ENCODE results near the gene NR2C1.

The NR2C1 gene

GRCh38 chr12:95083938-95084337 is 10.5 kb upstream of the NR2C1 start:
- DNase-seq (ENCODE audit: low read depth): peak; percentile 34

- DNase-seq (ENCODE audit: low read depth): no peak
Observed at GRCh38 chr12:95083471-95083870, 10.1 kb upstream of the NR2C1 start.

- DNase-seq (ENCODE audit: low read depth): no peak
Observed at GRCh38 chr12:95077341-95077740, 3.9 kb upstream of the NR2C1 start.

GRCh38 chr12:95074766-95075165 is 1.3 kb upstream of the NR2C1 start:
- DNase-seq (ENCODE audit: low read depth): no peak

GRCh38 chr12:95073698-95074520 is 491 bp upstream of the NR2C1 start:
- no peak for DNase-seq (ENCODE audit: low read depth)

GRCh38 chr12:95070378-95070777 is 3.0 kb downstream of the NR2C1 start:
- DNase-seq (ENCODE audit: low read depth): no peak

- no peak for DNase-seq (ENCODE audit: low read depth)
Observed at GRCh38 chr12:95066091-95066855, 7.1 kb downstream of the NR2C1 start.

GRCh38 chr12:95060951-95061350 is 12.5 kb downstream of the NR2C1 start:
- DNase-seq (ENCODE audit: low read depth): no peak

GRCh38 chr12:95059984-95060383 is 13.4 kb downstream of the NR2C1 start:
- no peak for DNase-seq (ENCODE audit: low read depth)

- no peak for DNase-seq (ENCODE audit: low read depth)
Observed at GRCh38 chr12:95057424-95057823, 16.0 kb downstream of the NR2C1 start.

- DNase-seq (ENCODE audit: low read depth): no peak
Observed at GRCh38 chr12:95055057-95055456, 18.4 kb downstream of the NR2C1 start.

GRCh38 chr12:95054206-95054605 is 19.2 kb downstream of the NR2C1 start:
- no peak for DNase-seq (ENCODE audit: low read depth)

- no peak for DNase-seq (ENCODE audit: low read depth)
Observed at GRCh38 chr12:95051241-95051640, 22.2 kb downstream of the NR2C1 start.

- DNase-seq (ENCODE audit: low read depth): no peak
Observed at GRCh38 chr12:95037906-95038305, 35.5 kb downstream of the NR2C1 start.

GRCh38 chr12:95034750-95035149 is 38.7 kb downstream of the NR2C1 start:
- DNase-seq (ENCODE audit: low read depth): no peak

- no peak for DNase-seq (ENCODE audit: low read depth)
Observed at GRCh38 chr12:95022477-95022876, 50.9 kb downstream of the NR2C1 start.

GRCh38 chr12:95017482-95017881 is 55.9 kb downstream of the NR2C1 start:
- DNase-seq (ENCODE audit: low read depth): no peak

GRCh38 chr12:95016120-95016519 is 57.3 kb downstream of the NR2C1 start:
- no peak for DNase-seq (ENCODE audit: low read depth)

GRCh38 chr12:95014554-95014953 is 58.9 kb downstream of the NR2C1 start:
- no peak for DNase-seq (ENCODE audit: low read depth)

GRCh38 chr12:95006206-95006605 is 67.2 kb downstream of the NR2C1 start:
- no peak for DNase-seq (ENCODE audit: low read depth)

- DNase-seq (ENCODE audit: low read depth): no peak
Observed at GRCh38 chr12:95004610-95005009, 68.8 kb downstream of the NR2C1 start.

- no peak for DNase-seq (ENCODE audit: low read depth)
Observed at GRCh38 chr12:95003921-95004272, 69.5 kb downstream of the NR2C1 start.

GRCh38 chr12:95003213-95003920 is 70.1 kb downstream of the NR2C1 start, which contains the start of gene NDUFA12:
Gene NDUFA12 (minus strand): TSS chr12:95003697. CDS start chr12:95003680, 17 bp downstream.
- peak; percentile 90 for DNase-seq (ENCODE audit: low read depth)
